Natural killer cell (primary cell): Measurements from ENCODE around the gene GPR55. TPM values are rescaled to one million over a fixed set of nuclear protein-coding genes. Genes with fewer than 3 reads are reported as not detected.

Experiments
- ATAC-seq, 3 donors: fragments of 150-1000 bp in 2 of 3; fragments of 200-7000 bp in 1 of 3; cut with Tn5 transposase; 1 replicate in 1 of 3; 2 replicates in 2 of 3; pipeline ENCODE4 v1.10.0; 2021; ENCODE audit warnings: mild to moderate bottlenecking in 2 of 3, moderate library complexity in 2 of 3
- DNase-seq, 2 donors: peaks; one replicate each; pipeline versions ENCODE4 v3.0.0 to v3.0.0-alpha.2; 2013 to 2021; ENCODE audit warnings: mixed read lengths in 1 of 2
- H3K27ac ChIP-seq: one replicate; pipeline ENCODE4 v1.5.1; 2013; ENCODE audit warnings: mild to moderate bottlenecking, low read length
- H3K27me3 ChIP-seq: one replicate; pipeline ENCODE4 v1.6.1; 2013; ENCODE audit warnings: low read length; ENCODE audit not compliant: control insufficient read depth, insufficient read depth
- H3K36me3 ChIP-seq: one replicate; pipeline ENCODE4 v1.6.1; 2013; ENCODE audit warnings: low read length; ENCODE audit not compliant: control insufficient read depth, insufficient read depth
- H3K4me1 ChIP-seq: one replicate; pipeline ENCODE4 v1.6.1; 2013; ENCODE audit warnings: low read length; ENCODE audit not compliant: control insufficient read depth, insufficient read depth
- H3K4me3 ChIP-seq: one replicate; pipeline ENCODE4 v1.5.1; 2013; ENCODE audit warnings: low read length
- H3K9me3 ChIP-seq: one replicate; pipeline ENCODE4 v1.6.1; 2013; ENCODE audit warnings: low read length; ENCODE audit not compliant: control insufficient read depth, insufficient read depth
- H3K27ac Mint-ChIP-seq, 2 donors: one replicate each; pipeline ENCODE4 v1.8.0; 2022; ENCODE audit warnings: mild to moderate bottlenecking in 2 of 2, mixed read lengths in 2 of 2, moderate library complexity in 1 of 2
- H3K27me3 Mint-ChIP-seq, 2 donors: one replicate each; pipeline ENCODE4 v1.8.0; 2022; ENCODE audit warnings: low read depth in 2 of 2, mixed read lengths in 2 of 2
- H3K36me3 Mint-ChIP-seq: one replicate; pipeline ENCODE4 v1.8.0; 2022; ENCODE audit warnings: mixed read lengths
- H3K4me1 Mint-ChIP-seq, 2 donors: one replicate each; pipeline ENCODE4 v1.8.0; 2022; ENCODE audit warnings: mixed read lengths in 2 of 2
- H3K4me3 Mint-ChIP-seq: one replicate; pipeline ENCODE4 v1.8.0; 2022; ENCODE audit warnings: mild to moderate bottlenecking, moderate library complexity, mixed read lengths
- H3K9me3 Mint-ChIP-seq, 2 donors: one replicate each; pipeline ENCODE4 v1.8.0; 2022; ENCODE audit warnings: mixed read lengths in 2 of 2
- WGBS: methylation state at CpG from one replicate; pipeline ENCODE4 v1.1.7; 2013; ENCODE audit warnings: missing lambda C conversion rate; ENCODE audit not compliant: insufficient coverage; 5-methylcytosine and 5-hydroxymethylcytosine counted together
- intact Hi-C: fragments of 100-400 bp; cut with micrococcal nuclease; formaldehyde crosslinking; loops from one replicate; pipeline ENCODE4 v1.14.2; 2022
- total RNA-seq, 4 donors: library from RNA; stranded (reverse); fragments of 120-200 nt in 1 of 4; gene quantifications; one replicate each; pipeline versions ENCODE4 v1.2.3 to v1.2.4, GENCODE V29; 2013 to 2022
- TF ChIP-seq, protein P1 (sequence below): fragments of 200-600 bp; IDR thresholded peaks from one replicate; pipeline ENCODE4 v1.8.0; 2022; ENCODE audit warnings: antibody characterized with exemption

Gene GPR55
- total RNA-seq, 3 donors from 2014 or later (not counting 1 experiment from before 2014, with no cell fraction given) = 0.09 to 1.1 (median 0.40) TPM

GRCh38 chr2:230958820-230959756, 34.0 kb upstream of the GPR55 start:
- Histone ChIP-seq H3K4me3 (no peak overlapping the region), H3K27ac (no peak overlapping the region), H3K9me3 (no peaks in the 10 kb centered on the region), H3K36me3 (no peaks in the 10 kb centered on the region), H3K4me1 (peaks cover 8% of the 10 kb centered on the region), H3K27me3 (peaks cover 37% of the 10 kb centered on the region)
- no peak overlapping the region for H3K4me3 Mint-ChIP-seq
- H3K27ac Mint-ChIP-seq = no peak overlapping the region
- ATAC-seq = no peak
- no peaks in the 10 kb centered on the region for H3K36me3 Mint-ChIP-seq
- H3K27me3 Mint-ChIP-seq = peaks cover 59 to 87% of the 10 kb centered on the region in 2 donors
- no peaks in the 10 kb centered on the region for H3K9me3 Mint-ChIP-seq
- intact Hi-C loops = no loop called here
- TF ChIP-seq, protein P1, sequence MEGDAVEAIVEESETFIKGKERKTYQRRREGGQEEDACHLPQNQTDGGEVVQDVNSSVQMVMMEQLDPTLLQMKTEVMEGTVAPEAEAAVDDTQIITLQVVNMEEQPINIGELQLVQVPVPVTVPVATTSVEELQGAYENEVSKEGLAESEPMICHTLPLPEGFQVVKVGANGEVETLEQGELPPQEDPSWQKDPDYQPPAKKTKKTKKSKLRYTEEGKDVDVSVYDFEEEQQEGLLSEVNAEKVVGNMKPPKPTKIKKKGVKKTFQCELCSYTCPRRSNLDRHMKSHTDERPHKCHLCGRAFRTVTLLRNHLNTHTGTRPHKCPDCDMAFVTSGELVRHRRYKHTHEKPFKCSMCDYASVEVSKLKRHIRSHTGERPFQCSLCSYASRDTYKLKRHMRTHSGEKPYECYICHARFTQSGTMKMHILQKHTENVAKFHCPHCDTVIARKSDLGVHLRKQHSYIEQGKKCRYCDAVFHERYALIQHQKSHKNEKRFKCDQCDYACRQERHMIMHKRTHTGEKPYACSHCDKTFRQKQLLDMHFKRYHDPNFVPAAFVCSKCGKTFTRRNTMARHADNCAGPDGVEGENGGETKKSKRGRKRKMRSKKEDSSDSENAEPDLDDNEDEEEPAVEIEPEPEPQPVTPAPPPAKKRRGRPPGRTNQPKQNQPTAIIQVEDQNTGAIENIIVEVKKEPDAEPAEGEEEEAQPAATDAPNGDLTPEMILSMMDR = no peak
- 93% methylated on average over 8 of the region's 8 CpGs for WGBS
- peaks cover 14% of the 10 kb centered on the region in 2 donors for H3K4me1 Mint-ChIP-seq
- DNase-seq = no peak

GRCh38 chr2:230957756-230958391, 32.8 kb upstream of the GPR55 start:
- Mint-ChIP-seq H3K9me3 (no peaks in the 10 kb centered on the region), H3K4me3 (peak overlapping the region; percentile 77), H3K27ac (no peak overlapping the region), H3K27me3 (peaks cover 63 to 87% of the 10 kb centered on the region in 2 donors), H3K36me3 (no peaks in the 10 kb centered on the region), H3K4me1 (peaks cover 14% of the 10 kb centered on the region in 2 donors)
- H3K4me1 ChIP-seq = peaks cover 8% of the 10 kb centered on the region
- H3K36me3 ChIP-seq = no peaks in the 10 kb centered on the region
- H3K4me3 ChIP-seq = peak overlapping the region; percentile 28
- ATAC-seq = no peak
- no peaks in the 10 kb centered on the region for H3K9me3 ChIP-seq
- intact Hi-C loops = no loop called here
- H3K27ac ChIP-seq = no peak overlapping the region
- H3K27me3 ChIP-seq = peaks cover 37% of the 10 kb centered on the region
- DNase-seq = no peak
- TF ChIP-seq, protein P1 = no peak

DNA sequence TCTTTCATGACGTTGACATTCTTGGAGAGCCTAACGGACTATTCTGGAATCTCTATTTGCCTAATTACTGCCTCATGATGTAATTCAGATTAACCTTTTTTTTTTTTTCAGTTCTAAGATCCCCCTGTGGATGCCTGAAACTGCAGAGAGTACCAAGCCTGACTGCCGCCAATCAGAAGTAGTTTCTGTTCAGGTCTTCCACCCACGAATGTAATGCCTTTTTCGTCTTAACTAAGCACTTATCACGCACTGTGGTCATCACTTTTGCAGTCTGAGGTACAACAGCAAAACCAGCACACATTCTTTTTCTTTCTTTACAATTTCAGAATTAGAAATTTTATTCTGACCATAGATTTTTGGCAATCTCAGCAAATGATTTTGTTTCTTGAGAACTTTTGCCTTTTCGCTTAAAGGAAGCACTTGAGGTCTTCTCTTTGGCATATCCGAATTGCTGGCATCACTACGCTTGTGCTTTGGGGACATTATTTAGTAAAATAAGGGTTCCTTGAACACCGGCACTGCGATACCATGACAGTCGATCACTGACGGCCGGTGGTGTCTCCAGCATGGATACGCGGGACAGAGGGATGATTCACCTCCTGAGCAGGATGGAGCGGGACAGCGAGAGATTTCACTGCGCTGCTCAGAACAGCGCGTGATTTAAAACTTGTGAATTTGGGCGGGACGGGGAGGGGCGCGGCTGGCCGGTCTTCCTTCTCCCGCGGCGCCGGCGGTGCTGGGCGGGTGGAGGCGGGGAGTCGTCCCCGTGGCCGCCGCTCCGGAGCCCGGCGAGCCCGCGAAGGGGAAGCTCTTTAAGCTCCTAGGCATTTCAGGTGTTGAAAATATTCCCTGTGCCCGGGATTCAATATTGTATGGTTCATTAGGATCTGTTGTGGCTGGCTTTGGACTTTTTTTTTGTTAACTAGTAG, 32.0 kb upstream of the GPR55 start:
- ATAC-seq = peak; percentile 70 to 88 (median 83)
- H3K4me1 ChIP-seq = peaks cover 8% of the 10 kb centered on the region
- Mint-ChIP-seq H3K9me3 (no peaks in the 10 kb centered on the region), H3K27me3 (peaks cover 62 to 82% of the 10 kb centered on the region in 2 donors), H3K27ac (peak overlapping the region; percentile 37 to 55), H3K4me1 (peaks cover 14% of the 10 kb centered on the region in 2 donors), H3K4me3 (peak overlapping the region; percentile 78), H3K36me3 (no peaks in the 10 kb centered on the region)
- H3K36me3 ChIP-seq = no peaks in the 10 kb centered on the region
- no peaks in the 10 kb centered on the region for H3K9me3 ChIP-seq
- peak overlapping the region; percentile 21 for H3K27ac ChIP-seq
- TF ChIP-seq, protein P1 = no peak
- peak in 1 of 2 donors; percentile 67 for DNase-seq
- H3K4me3 ChIP-seq = peak overlapping the region; percentile 28
- 8% methylated on average over 43 of the region's 43 CpGs for WGBS
- peaks cover 34% of the 10 kb centered on the region for H3K27me3 ChIP-seq
- intact Hi-C loops = no loop called here
